K562 (cell line): ENCODE data around the gene SFRP5. TPM values are rescaled to one million over a fixed set of nuclear protein-coding genes. Genes with fewer than 3 reads are reported as not detected.

Experiments used
- ETV1 ChIP-seq: fragments of 450-650 bp; conservative IDR thresholded peaks from 2 replicates; pipeline ENCODE4 v1.6.1; 2016; ENCODE audit warnings: missing genetic modification characterization, control low read depth, low read depth, missing compliant biosample characterization
- FOXA3 ChIP-seq, 2 experiments: fragments of 450-650 bp in 1 of 2; sonication (generic) in 1 of 2; formaldehyde crosslinking; IDR thresholded peaks in 1 of 2; conservative IDR thresholded peaks in 1 of 2; 2 replicates each; pipeline versions ENCODE4 v1.4.0 to v1.8.0; 2020 to 2022; ENCODE audit warnings: mild to moderate bottlenecking in 2 of 2, missing genetic modification reagents in 1 of 2
- GATAD2A ChIP-seq: fragments of 450-650 bp; IDR thresholded peaks from 2 replicates; pipeline ENCODE4 v1.6.1; 2017
- HEY1 ChIP-seq: fragments of 250-450 bp; sonication (Bioruptor Pico); IDR thresholded peaks from 2 replicates; pipeline ENCODE4 v1.5.0; 2020; ENCODE audit warnings: mild to moderate bottlenecking, moderate library complexity, borderline replicate concordance
- HNRNPH1 ChIP-seq: fragments of 200-400 bp; formaldehyde crosslinking; optimal IDR thresholded peaks from 2 replicates; pipeline ENCODE3; 2017; ENCODE audit warnings: low read depth, mild to moderate bottlenecking, low read length, moderate library complexity
- MYBL2 ChIP-seq, 2 experiments: fragments of 450-650 bp in 1 of 2; sonication (generic) in 1 of 2; formaldehyde crosslinking in 1 of 2; IDR thresholded peaks; 2 replicates each; pipeline versions ENCODE4 v1.6.1 to v1.8.1; 2017 to 2022; ENCODE audit warnings: borderline replicate concordance in 1 of 2, inconsistent platforms in 1 of 2, low read depth in 1 of 2, mild to moderate bottlenecking in 1 of 2, missing genetic modification reagents in 1 of 2, moderate library complexity in 1 of 2
- NCOA6 ChIP-seq: fragments of 450-650 bp; IDR thresholded peaks from 2 replicates; pipeline ENCODE4 v1.6.1; 2017; ENCODE audit warnings: mild to moderate bottlenecking
- NFIC ChIP-seq: fragments of 450-650 bp; IDR thresholded peaks from 2 replicates; pipeline ENCODE4 v1.6.1; 2017; ENCODE audit warnings: mild to moderate bottlenecking, inconsistent platforms
- PPARD ChIP-seq: fragments of 250-450 bp; sonication (Bioruptor Pico); IDR thresholded peaks from 2 replicates; pipeline ENCODE4 v1.8.0; 2022; ENCODE audit warnings: inconsistent platforms, mild to moderate bottlenecking, moderate library complexity
- SMC3 ChIP-seq: conservative IDR thresholded peaks from 2 replicates; pipeline ENCODE4 v1.6.1; 2011; ENCODE audit warnings: low read depth, low read length, improper control_type of control experiment; ENCODE audit not compliant: insufficient read depth
- STAT5B ChIP-seq: fragments of 250-450 bp; sonication (Bioruptor Pico); IDR thresholded peaks from 2 replicates; pipeline ENCODE4 v1.8.0; 2021; ENCODE audit warnings: mild to moderate bottlenecking, inconsistent platforms
- TCF3 ChIP-seq: sonication (generic); formaldehyde crosslinking; IDR thresholded peaks from 2 replicates; pipeline ENCODE4 v1.4.0; 2020; ENCODE audit warnings: mild to moderate bottlenecking, missing genetic modification reagents
- TEAD4 ChIP-seq, 2 experiments: sonication (generic) in 1 of 2; formaldehyde crosslinking in 1 of 2; IDR thresholded peaks; 2 replicates each; pipeline versions ENCODE4 v1.6.1 to v1.8.0; 2012 to 2022; ENCODE audit warnings: borderline replicate concordance in 1 of 2, inconsistent platforms in 1 of 2, low read length in 1 of 2, mild to moderate bottlenecking in 1 of 2, missing genetic modification reagents in 1 of 2
- TRIM24 ChIP-seq, 2 experiments: fragments of 450-650 bp; IDR thresholded peaks; 2 replicates each; pipeline ENCODE4 v1.6.1; 2016
- U2AF1 ChIP-seq: fragments of 200-400 bp; formaldehyde crosslinking; optimal IDR thresholded peaks from 2 replicates; pipeline ENCODE3; 2017; ENCODE audit warnings: mild to moderate bottlenecking, low read depth, low read length, moderate library complexity
- U2AF2 ChIP-seq: fragments of 200-400 bp; formaldehyde crosslinking; optimal IDR thresholded peaks from 2 replicates; pipeline ENCODE3; 2017; ENCODE audit warnings: low read depth, mild to moderate bottlenecking, low read length
- ZNF12 ChIP-seq: sonication (generic); formaldehyde crosslinking; IDR thresholded peaks from 2 replicates; pipeline ENCODE4 v1.4.0; 2020; ENCODE audit warnings: mild to moderate bottlenecking, missing genetic modification reagents
- ZNF239 ChIP-seq: fragments of 250-450 bp; sonication (Bioruptor Pico); IDR thresholded peaks from 2 replicates; pipeline ENCODE4 v1.4.0; 2020; ENCODE audit warnings: mild to moderate bottlenecking
- ZNF780A ChIP-seq: fragments of 250-450 bp; sonication (Bioruptor Pico); IDR thresholded peaks from 2 replicates; pipeline ENCODE4 v1.5.0; 2021; ENCODE audit warnings: mild to moderate bottlenecking
- polyA plus RNA-seq, 8 experiments: library from polyadenylated mRNA; depleted of rRNA in 4 of 8; stranded (reverse) in 5 of 8; unstranded in 3 of 8; fragments of >200 nt; fragmentation: Nextera tagmentation in 2 of 8; fragmentation: Illumina TruSeq in 1 of 8; extraction: Ambion mirVana in 2 of 8; extraction: Trizol in 1 of 8; gene quantifications; 2 replicates each; pipeline versions ENCODE4 v1.2.1 to v1.2.3, GENCODE V29; 2011 to 2014; ENCODE audit warnings: inconsistent platforms in 1 of 8, missing spikeins in 1 of 8
- total RNA-seq, 7 experiments: library from RNA; depleted of rRNA in 6 of 7; stranded (reverse); fragments of >200 nt in 6 of 7; fragmentation: Illumina TruSeq in 2 of 7; extraction: Trizol in 2 of 7; gene quantifications; 2 replicates each; pipeline versions ENCODE4 v1.2.1 to v1.2.3, GENCODE V29; 2011 to 2021; ENCODE audit warnings: low replicate concordance in 1 of 7
- TF ChIP-seq, protein P1 (sequence below): fragments of 450-650 bp; IDR thresholded peaks from 2 replicates; pipeline ENCODE4 v1.6.1; 2017; ENCODE audit warnings: antibody characterized with exemption, mild to moderate bottlenecking
- TF ChIP-seq, protein P2 (sequence below): fragments of 450-650 bp; formaldehyde crosslinking; IDR thresholded peaks from 2 replicates; pipeline ENCODE4 v1.4.0; 2022; ENCODE audit warnings: missing genetic modification characterization
- TF ChIP-seq, protein P3 (sequence below): sonication (generic); formaldehyde crosslinking; IDR thresholded peaks from 2 replicates; pipeline ENCODE4 v1.8.0; 2022; ENCODE audit warnings: mild to moderate bottlenecking, missing genetic modification reagents

SFRP5 gene
- total and polyA plus RNA-seq, 9 of the 15 experiments (the other 6 are each of a cell fraction or from before 2014, with no cell fraction given) = 0.07 to 0.29 (median 0.13) TPM; not detected in 3

DNA sequence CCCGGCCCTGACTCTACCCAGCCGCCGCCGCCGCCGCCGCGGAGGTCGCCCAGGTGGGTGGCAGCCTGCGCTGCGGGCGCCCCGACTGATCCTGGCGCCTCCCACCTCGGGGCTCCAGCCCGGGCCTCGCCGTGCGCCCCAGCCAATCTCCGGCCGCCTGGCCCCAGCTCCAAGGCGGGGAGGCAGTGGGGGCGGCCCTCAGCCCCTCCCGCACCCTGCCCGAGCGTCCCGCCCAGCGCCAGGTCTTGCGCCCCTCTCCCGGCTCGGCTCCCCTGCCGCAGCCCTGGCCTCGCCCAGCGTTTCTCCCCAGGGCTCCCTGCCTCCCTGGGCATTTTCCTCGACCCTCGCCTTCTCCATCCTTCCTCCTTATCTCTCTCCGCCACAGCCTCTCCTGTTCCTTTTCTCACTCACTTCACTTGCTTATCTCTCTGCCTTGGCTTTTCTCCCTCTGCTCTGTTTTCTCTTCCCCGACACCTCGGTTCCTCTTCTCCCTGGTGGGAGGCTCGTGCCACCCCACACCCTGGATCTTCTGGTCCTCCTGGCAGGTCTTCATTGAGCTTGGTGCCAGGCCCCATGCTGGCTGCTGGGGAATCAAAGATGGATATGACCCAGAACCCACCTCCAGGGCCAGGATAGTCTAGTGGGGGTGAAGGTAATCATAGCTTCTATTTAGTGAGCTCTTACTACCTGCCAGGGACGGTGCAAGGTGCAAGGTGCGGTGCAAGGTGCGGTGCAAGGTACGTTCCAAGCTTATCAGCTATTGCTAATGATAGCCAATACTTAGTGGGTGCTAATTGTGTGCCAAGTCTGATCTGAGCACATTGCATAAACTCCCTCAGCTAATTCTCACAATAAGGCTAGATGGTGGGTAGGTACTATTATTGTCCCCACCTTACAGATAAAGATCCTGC, at the start of gene SFRP5 (continued):
- TF ChIP-seq, protein P1, sequence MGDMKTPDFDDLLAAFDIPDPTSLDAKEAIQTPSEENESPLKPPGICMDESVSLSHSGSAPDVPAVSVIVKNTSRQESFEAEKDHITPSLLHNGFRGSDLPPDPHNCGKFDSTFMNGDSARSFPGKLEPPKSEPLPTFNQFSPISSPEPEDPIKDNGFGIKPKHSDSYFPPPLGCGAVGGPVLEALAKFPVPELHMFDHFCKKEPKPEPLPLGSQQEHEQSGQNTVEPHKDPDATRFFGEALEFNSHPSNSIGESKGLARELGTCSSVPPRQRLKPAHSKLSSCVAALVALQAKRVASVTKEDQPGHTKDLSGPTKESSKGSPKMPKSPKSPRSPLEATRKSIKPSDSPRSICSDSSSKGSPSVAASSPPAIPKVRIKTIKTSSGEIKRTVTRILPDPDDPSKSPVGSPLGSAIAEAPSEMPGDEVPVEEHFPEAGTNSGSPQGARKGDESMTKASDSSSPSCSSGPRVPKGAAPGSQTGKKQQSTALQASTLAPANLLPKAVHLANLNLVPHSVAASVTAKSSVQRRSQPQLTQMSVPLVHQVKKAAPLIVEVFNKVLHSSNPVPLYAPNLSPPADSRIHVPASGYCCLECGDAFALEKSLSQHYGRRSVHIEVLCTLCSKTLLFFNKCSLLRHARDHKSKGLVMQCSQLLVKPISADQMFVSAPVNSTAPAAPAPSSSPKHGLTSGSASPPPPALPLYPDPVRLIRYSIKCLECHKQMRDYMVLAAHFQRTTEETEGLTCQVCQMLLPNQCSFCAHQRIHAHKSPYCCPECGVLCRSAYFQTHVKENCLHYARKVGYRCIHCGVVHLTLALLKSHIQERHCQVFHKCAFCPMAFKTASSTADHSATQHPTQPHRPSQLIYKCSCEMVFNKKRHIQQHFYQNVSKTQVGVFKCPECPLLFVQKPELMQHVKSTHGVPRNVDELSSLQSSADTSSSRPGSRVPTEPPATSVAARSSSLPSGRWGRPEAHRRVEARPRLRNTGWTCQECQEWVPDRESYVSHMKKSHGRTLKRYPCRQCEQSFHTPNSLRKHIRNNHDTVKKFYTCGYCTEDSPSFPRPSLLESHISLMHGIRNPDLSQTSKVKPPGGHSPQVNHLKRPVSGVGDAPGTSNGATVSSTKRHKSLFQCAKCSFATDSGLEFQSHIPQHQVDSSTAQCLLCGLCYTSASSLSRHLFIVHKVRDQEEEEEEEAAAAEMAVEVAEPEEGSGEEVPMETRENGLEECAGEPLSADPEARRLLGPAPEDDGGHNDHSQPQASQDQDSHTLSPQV = no peak
- TF ChIP-seq TCF3 = peak; percentile 89
- TF ChIP-seq U2AF1 = no peak
- no peak for TF ChIP-seq STAT5B (CRISPR knock-in tag)
- no peak for TF ChIP-seq ZNF239
- TF ChIP-seq FOXA3 (CRISPR knock-in tag; conservative IDR thresholded peaks at IDR 0.05 in 1 of 2, IDR thresholded peaks at IDR 0.05 in 1 of 2) = no peak
- no peak for TF ChIP-seq MYBL2 (IDR thresholded peaks at IDR 0.05; ENCODE audit: low read depth)
- no peak for TF ChIP-seq MYBL2 (CRISPR knock-in tag; IDR thresholded peaks at IDR 0.05; ENCODE audit: borderline replicate concordance)
- no peak for TF ChIP-seq U2AF2
- no peak for TF ChIP-seq ZNF12 (CRISPR knock-in tag)
- TF ChIP-seq NFIC = peak; percentile 74
- peak in 1 of 2 experiments; percentile 30; a peak in 1 of 4 replicates for TF ChIP-seq TRIM24 (IDR thresholded peaks at IDR 0.05)
- no peak for TF ChIP-seq SMC3
- no peak for TF ChIP-seq PPARD (CRISPR knock-in tag)
- TF ChIP-seq NCOA6 = no peak
- TF ChIP-seq ETV1 (tag) = no peak
- TF ChIP-seq TEAD4 (IDR thresholded peaks at IDR 0.05; ENCODE audit: low read length) = peak; percentile 75
- no peak for TF ChIP-seq TEAD4 (CRISPR knock-in tag; IDR thresholded peaks at IDR 0.05; ENCODE audit: borderline replicate concordance)
- peak; percentile 31; the same call in 1 of the 2 replicates for TF ChIP-seq GATAD2A
- TF ChIP-seq, protein P2, sequence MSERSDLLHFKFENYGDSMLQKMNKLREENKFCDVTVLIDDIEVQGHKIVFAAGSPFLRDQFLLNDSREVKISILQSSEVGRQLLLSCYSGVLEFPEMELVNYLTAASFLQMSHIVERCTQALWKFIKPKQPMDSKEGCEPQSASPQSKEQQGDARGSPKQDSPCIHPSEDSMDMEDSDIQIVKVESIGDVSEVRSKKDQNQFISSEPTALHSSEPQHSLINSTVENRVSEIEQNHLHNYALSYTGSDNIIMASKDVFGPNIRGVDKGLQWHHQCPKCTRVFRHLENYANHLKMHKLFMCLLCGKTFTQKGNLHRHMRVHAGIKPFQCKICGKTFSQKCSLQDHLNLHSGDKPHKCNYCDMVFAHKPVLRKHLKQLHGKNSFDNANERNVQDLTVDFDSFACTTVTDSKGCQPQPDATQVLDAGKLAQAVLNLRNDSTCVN (CRISPR knock-in tag) = no peak
- TF ChIP-seq, protein P3, sequence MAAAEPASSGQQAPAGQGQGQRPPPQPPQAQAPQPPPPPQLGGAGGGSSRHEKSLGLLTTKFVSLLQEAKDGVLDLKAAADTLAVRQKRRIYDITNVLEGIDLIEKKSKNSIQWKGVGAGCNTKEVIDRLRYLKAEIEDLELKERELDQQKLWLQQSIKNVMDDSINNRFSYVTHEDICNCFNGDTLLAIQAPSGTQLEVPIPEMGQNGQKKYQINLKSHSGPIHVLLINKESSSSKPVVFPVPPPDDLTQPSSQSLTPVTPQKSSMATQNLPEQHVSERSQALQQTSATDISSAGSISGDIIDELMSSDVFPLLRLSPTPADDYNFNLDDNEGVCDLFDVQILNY (CRISPR knock-in tag) = no peak
- TF ChIP-seq HNRNPH1 = no peak
- TF ChIP-seq ZNF780A = no peak
- TF ChIP-seq HEY1 (CRISPR knock-in tag) = no peak
